NCI-H1436 (cell line): ENCODE data around the gene SLC35E4.
"Not testable (repeated sequence)": the region's sequence is repeated elsewhere in the genome, so short reads cannot be mapped to it uniquely, and the experiment has no call there.

Experiments used
- DNase-seq: peaks from one replicate; lab custom pipeline; 2025; lab: John Stamatoyannopoulos, UW

The SLC35E4 gene

GRCh38 chr22:30635273-30636225 is at the start of gene SLC35E4:
SLC35E4 (plus strand) TSS chr22:30635781; CDS start chr22:30636451, 670 bp downstream.
- peak; percentile 84 for DNase-seq

GRCh38 chr22:30586414-30586813 is 49.2 kb upstream of the SLC35E4 start:
- no peak for DNase-seq

GRCh38 chr22:30591191-30591587 is 44.4 kb upstream of the SLC35E4 start:
- no peak for DNase-seq

GRCh38 chr22:30591588-30592359 is 43.8 kb upstream of the SLC35E4 start, which contains the start of gene PES1:
PES1 (minus strand) TSS chr22:30591910; CDS start chr22:30591833, 77 bp downstream.
- peak; percentile 99 for DNase-seq

GRCh38 chr22:30592360-30592713 is 43.2 kb upstream of the SLC35E4 start:
- not testable (repeated sequence) for DNase-seq

GRCh38 chr22:30596199-30596598 is 39.4 kb upstream of the SLC35E4 start:
- DNase-seq, result no peak

GRCh38 chr22:30596886-30597285 is 38.7 kb upstream of the SLC35E4 start:
- no peak for DNase-seq

GRCh38 chr22:30598986-30599385 is 36.6 kb upstream of the SLC35E4 start:
- DNase-seq, result no peak

- DNase-seq, result no peak
Observed at GRCh38 chr22:30600921-30601320, 34.7 kb upstream of the SLC35E4 start.

- DNase-seq, result no peak
Observed at GRCh38 chr22:30601464-30601863, 34.1 kb upstream of the SLC35E4 start.

- peak; percentile 32 for DNase-seq
Observed at GRCh38 chr22:30602049-30602448, 33.5 kb upstream of the SLC35E4 start.

GRCh38 chr22:30603801-30604200 is 31.8 kb upstream of the SLC35E4 start:
- DNase-seq, result no peak

GRCh38 chr22:30604723-30605122 is 30.9 kb upstream of the SLC35E4 start:
- DNase-seq, result no peak

GRCh38 chr22:30605449-30606110 is 30.0 kb upstream of the SLC35E4 start:
- DNase-seq, result peak; percentile 17

GRCh38 chr22:30606455-30607299 is 28.9 kb upstream of the SLC35E4 start, which contains the start of gene TCN2:
TCN2 (plus strand) TSS chr22:30607174; CDS start chr22:30607332, 158 bp downstream.
- peak; percentile 36 for DNase-seq

GRCh38 chr22:30607300-30607930 is 28.2 kb upstream of the SLC35E4 start:
- no peak for DNase-seq

GRCh38 chr22:30607939-30608338 is 27.6 kb upstream of the SLC35E4 start:
- DNase-seq, result no peak

- DNase-seq, result no peak
Observed at GRCh38 chr22:30609260-30610185, 26.1 kb upstream of the SLC35E4 start.

- no peak for DNase-seq
Observed at GRCh38 chr22:30610299-30610698, 25.3 kb upstream of the SLC35E4 start.

GRCh38 chr22:30611197-30611596 is 24.4 kb upstream of the SLC35E4 start:
- DNase-seq, result no peak
